NOMO-1 (cell line): ENCODE measurements around the gene STK38.
"Not testable (repeated sequence)": the region's sequence is repeated elsewhere in the genome, so short reads cannot be mapped to it uniquely, and the experiment has no call there.

Source experiments
- DNase-seq, 2 experiments: peaks; one replicate each; lab custom pipeline; 2025; ENCODE audit not compliant: unreplicated experiment in 2 of 2; lab: John Stamatoyannopoulos, UW

STK38 gene

DNA sequence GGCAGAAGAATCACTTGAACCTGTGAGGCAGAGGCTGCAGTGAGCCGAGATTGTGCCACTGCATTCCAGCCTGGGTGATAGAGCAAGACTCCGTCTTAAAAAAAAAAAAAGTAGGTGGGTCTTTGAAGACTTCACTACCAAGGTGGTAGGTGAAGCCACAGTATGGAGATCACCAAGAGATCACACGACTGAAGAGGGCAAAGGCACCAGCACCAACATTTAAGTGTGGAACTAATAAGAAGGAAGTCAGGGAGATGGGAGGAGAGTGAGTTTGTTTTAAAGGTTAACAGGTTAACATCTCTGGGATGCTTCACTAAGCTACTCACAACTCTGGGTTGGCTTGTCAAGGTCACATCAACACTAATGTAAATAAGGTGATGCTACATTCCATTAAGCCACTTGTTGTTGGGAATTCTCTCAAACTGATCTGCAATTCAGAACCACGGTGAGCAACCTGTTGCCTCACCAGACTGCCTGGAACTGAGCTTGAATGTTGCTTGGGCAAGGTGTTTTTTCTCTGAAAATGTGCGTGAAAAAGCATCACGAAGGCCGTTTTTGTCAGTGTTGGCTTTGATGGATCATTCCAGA lies 55.8 kb downstream of the STK38 start:
- DNase-seq, result no peak

DNA sequence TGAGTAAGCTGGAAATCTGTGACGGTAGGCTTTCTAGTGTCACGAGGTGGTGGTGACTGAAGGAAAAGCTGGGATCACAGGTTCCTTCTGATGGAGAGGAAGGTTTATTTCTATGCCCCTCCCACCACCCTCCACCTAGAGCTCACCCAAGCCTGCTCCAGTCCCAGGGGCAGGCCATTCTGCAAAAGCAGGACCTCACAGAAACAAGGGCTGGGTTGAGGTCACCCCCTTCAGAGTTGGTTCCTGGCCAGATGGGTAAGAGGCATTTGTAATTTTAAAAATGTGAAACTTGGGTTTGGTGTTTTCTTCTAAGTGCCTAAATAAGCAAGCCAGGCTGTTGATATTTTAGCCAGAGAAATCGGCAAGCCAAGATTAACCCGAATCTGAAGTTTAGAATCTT lies 57.9 kb downstream of the STK38 start:
- DNase-seq, result no peak

DNA sequence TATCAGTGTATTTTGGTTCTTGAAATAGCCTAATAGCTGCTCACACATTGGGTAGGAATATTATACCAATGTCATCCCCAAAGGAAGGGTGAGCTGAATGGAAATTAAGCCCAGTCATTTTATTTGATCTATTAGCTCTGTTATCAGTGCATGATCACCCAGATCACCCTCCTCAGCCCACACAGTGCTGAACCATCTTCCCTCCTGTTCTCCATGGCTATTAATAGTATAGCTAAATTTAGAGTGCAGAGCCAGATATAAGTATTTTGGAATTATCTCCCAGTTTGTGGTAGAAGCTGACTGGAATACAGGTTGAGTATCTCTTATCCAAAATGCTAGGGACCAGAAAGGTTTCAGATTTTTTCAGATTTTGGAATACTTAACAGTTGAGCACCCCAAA lies 59.1 kb downstream of the STK38 start:
- DNase-seq, result no peak

DNA sequence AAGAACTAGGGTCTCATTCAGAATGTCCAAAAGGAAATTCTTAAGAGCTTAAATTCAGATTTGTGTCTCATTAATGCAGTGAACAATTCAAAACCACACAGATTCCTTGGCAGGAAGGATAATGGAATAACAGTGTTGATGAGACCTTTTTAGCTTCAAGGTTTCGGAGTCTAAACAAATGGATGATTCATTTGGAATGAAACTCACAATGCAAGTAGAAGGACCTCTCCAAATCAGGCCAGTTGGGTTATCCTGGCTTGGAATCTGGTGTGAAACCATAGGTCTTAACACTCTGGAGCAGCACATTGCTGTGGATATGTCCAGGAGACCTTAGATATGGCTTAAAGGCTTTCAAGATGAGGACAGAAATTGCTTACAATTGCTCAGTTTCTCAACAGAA lies 59.6 kb downstream of the STK38 start:
- DNase-seq, result no peak

DNA sequence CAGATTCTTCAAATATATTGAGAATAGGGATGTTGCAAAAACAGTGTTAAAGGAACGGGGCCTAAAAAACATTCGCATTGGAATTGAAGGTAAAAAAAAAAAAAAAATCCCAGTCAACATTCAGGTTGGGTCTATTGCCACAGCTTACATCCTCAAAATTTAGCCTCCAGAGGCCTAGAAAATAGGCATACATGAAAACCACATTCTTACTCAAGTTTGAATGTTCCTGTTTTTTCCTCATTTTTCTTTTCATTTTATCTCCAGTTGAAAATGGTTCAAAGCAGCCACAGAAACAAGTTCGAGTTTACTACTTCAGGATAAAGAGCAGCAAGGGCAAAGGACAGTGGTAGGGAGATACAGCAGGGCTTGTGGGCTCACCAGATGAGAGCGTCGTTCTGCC lies 62.5 kb downstream of the STK38 start:
- peak in 1 of 2 experiments; percentile 20 for DNase-seq

DNA sequence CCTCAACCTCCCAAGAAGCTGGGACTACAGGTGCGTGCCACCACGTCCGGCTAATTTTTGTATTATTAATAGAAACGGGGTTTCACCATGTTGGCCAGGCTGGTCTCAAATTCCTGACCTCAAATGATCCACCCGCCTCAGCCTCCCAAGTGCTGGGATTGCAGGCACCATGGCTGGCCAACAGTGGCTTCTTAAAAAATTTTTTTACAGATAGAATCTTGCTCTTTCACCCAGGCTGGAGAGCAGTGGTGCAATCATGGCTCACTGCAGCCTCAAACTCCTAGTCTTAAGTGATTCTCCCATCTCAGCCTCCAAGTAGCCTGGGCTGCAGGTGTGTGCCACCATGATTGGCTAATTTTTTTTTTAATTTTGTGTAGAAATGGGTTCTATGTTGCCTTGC lies 64.0 kb downstream of the STK38 start:
- DNase-seq, result not testable (repeated sequence)

- no peak for DNase-seq
These were observed 68.0 kb downstream of the STK38 start for GRCh38 chr6:36479256-36479655.

- DNase-seq, result peak in 1 of 2 experiments; percentile 2
These were observed 69.2 kb downstream of the STK38 start for GRCh38 chr6:36478051-36478526.

GRCh38 chr6:36469946-36470345 lies 77.3 kb downstream of the STK38 start:
- no peak for DNase-seq

DNA sequence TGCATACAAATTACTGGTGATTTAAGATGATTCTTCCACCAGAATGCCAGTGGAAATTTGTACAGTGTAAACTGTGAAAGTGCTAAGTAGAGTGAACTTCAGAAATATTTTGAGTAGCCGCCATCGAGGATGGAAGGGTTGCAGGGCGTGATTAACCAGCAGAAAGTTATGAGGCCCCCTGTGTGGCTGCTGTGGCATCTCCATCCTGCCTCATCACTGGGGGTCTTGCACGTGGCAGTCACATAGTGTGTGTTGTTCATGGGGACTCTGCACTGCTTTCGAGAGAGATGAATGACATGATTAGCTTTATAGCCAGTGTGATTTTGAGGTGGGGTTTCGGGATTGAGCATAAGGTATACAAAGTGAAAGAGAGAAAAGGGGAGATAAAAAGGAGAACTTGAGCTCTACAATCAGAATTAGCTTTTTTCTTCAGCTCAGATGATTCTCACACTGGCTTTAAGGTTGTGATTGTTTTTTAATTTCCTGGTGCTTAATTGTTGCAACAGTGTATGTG lies 78.1 kb downstream of the STK38 start:
- DNase-seq, result no peak

GRCh38 chr6:36467625-36468024 lies 79.7 kb downstream of the STK38 start:
- DNase-seq, result no peak

- no peak for DNase-seq
These were observed 83.0 kb downstream of the STK38 start for GRCh38 chr6:36464233-36464632.

DNA sequence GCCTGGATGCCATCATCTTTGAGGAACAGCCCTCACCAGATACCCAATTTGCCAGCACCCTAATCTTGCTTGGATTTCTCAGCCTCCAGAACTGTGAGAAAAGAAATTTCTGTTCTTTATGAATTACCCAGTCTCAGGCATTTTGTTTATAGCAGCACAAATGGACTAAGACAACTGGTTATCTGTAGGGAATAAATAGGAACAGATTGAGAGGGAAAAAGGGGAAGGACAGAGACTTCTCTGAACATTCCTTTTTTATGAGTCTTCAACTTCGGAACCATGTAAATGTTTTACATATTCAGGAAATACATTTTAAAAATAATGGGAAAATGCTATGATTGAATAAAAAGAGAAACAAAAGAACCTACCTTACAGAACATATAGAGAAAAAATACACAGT lies 83.6 kb downstream of the STK38 start:
- no peak for DNase-seq

DNA sequence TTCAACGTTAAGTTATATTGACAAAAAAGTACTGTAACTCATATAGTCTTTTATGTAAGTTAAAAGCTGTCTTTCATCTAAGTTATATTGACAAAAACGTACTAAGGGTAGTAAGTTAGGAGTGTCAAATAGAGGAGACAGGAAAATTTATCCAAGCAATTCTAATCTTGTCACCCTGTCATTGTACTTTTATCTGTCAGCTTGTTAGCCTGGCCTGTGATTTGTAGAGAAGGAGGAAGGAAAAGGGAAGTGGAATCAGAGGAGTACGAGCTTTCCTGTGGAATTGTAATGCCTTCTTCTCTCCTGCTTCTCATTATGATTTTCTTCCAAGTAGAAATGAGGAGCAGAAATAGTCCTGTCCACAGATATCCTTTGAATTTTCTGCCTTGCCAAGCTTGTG lies 85.6 kb downstream of the STK38 start:
- no peak for DNase-seq

DNA sequence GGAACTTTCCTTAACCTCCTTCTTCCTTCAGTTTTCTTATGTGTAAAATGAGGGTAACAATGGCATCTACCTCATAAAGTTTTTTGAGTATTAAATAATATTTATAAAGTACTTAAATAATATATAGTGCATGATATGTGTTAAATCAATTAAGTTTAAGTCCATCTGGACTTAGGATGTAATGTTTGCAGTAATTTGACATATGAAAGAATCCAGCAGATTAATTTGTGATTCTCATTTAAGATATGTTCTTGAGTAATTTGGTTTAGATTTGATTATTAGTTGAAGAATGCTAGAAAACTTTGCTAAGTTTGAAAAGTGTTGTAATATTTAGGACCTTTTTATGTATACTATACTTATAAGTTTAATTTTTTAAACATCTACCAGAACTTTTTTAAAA lies 86.4 kb downstream of the STK38 start:
- DNase-seq, result no peak

DNA sequence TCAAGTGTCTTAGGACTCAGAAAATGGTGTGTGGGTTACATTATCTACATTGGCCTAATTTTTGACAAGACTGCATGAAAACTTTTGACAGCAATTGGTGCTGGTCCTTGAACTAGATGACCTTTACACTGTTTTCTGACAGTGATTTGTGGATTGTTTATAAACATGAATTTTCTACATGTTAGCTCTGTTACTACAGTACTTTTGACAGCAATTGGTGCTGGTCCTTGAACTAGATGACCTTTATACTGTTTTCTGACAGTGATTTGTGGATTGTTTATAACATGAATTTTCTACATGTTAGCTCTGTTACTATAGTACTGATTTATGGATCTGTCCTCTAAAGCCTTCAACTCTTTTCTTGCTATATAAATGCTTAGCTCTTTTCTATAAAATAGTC lies 87.8 kb downstream of the STK38 start:
- no peak for DNase-seq

DNA sequence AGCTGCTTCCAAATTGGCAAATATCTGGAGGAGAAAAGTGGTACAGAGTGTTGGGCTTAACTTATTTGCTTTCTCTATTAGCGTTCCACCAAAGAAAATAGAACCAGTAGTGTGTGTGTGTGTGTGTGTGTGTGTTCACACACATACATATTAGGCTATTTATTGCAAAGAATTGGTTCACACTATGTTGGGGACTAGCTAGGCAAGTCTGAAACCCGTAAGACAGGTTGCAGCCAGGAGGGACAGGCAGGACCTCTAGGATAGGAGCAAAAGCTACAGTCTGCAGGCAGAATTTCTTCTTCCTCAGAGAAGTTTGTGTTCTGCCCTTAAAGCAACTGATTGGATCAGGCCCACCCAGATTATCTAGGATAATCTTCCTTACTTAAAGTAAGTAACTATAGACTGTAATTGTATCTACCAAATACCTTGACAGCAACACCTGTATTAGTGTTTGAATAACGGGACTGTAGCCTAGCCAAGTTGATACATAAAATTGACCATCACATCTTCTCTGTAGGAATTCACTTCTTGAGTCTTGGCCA lies 91.7 kb downstream of the STK38 start:
- no peak for DNase-seq

- not testable (repeated sequence) for DNase-seq
These were observed 94.4 kb downstream of the STK38 start for GRCh38 chr6:36452897-36453296.

- not testable (repeated sequence) for DNase-seq
These were observed 98.1 kb downstream of the STK38 start for GRCh38 chr6:36449173-36449572.

DNA sequence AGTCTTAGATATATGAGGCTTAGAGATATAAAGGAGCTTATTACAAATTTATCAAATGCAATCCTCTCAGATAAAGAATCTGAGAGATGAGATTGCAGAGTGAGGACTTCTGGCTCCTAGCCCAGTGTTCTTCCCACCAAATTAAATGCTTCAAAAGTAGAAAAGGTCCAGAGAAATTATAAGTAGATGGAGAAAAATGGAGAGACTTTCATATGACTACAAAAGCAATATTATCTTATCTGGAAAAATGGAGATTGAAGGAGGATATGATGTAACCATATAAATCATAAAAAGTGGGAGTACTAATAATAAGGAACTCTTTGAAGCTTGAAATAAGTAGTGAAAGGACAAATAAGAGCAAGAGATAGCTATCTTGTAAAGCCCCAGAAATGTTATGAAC lies 101.7 kb downstream of the STK38 start:
- no peak for DNase-seq

- DNase-seq, result no peak
These were observed 102.8 kb downstream of the STK38 start for GRCh38 chr6:36444470-36444869.
